ENCODE measurements around the gene TMEM186.
"Not testable (repeated sequence)": the region's sequence is repeated elsewhere in the genome, so short reads cannot be mapped to it uniquely, and the experiment has no call there.

The TMEM186 gene

GRCh38 chr16:8776129-8776584, 21.3 kb downstream of the TMEM186 start:
- in situ Hi-C loops (cut with MboI; ENCODE audit: low sequenced_read_pairs), result no loop called here

- in situ Hi-C loops (cut with MboI; ENCODE audit: low sequenced_read_pairs), result no loop called here
Measured at GRCh38 chr16:8775359-8775758, 22.1 kb downstream of the TMEM186 start.

GRCh38 chr16:8774208-8774607, 23.2 kb downstream of the TMEM186 start:
- in situ Hi-C loops (cut with MboI; ENCODE audit: low sequenced_read_pairs), result no loop called here

- in situ Hi-C loops (cut with MboI; ENCODE audit: low sequenced_read_pairs), result no loop called here
Measured at GRCh38 chr16:8773537-8773936, 23.9 kb downstream of the TMEM186 start.

- in situ Hi-C loops (cut with MboI; ENCODE audit: low sequenced_read_pairs), result no loop called here
Measured at GRCh38 chr16:8768692-8769091, 28.7 kb downstream of the TMEM186 start.

GRCh38 chr16:8768283-8768682, 29.2 kb downstream of the TMEM186 start:
- in situ Hi-C loops (cut with MboI; ENCODE audit: low sequenced_read_pairs), result no loop called here

- in situ Hi-C loops (cut with MboI; ENCODE audit: low sequenced_read_pairs), result no loop called here
Measured at GRCh38 chr16:8767176-8767575, 30.3 kb downstream of the TMEM186 start.

GRCh38 chr16:8764525-8765250, 32.8 kb downstream of the TMEM186 start:
- in situ Hi-C loops (cut with MboI; ENCODE audit: low sequenced_read_pairs), result no loop called here

GRCh38 chr16:8763899-8764298, 33.5 kb downstream of the TMEM186 start:
- in situ Hi-C loops (cut with MboI; ENCODE audit: low sequenced_read_pairs), result no loop called here

GRCh38 chr16:8763083-8763482, 34.4 kb downstream of the TMEM186 start:
- in situ Hi-C loops (cut with MboI; ENCODE audit: low sequenced_read_pairs), result no loop called here

- in situ Hi-C loops (cut with MboI; ENCODE audit: low sequenced_read_pairs), result no loop called here
Measured at GRCh38 chr16:8762254-8762653, 35.2 kb downstream of the TMEM186 start.

- in situ Hi-C loops (cut with MboI; ENCODE audit: low sequenced_read_pairs), result no loop called here
Measured at GRCh38 chr16:8761078-8761477, 36.4 kb downstream of the TMEM186 start.

GRCh38 chr16:8760021-8760420, 37.4 kb downstream of the TMEM186 start:
- in situ Hi-C loops (cut with MboI; ENCODE audit: low sequenced_read_pairs), result no loop called here

GRCh38 chr16:8758022-8758421, 39.4 kb downstream of the TMEM186 start:
- in situ Hi-C loops (cut with MboI; ENCODE audit: low sequenced_read_pairs), result no loop called here

GRCh38 chr16:8756755-8757154, 40.7 kb downstream of the TMEM186 start:
- in situ Hi-C loops (cut with MboI; ENCODE audit: low sequenced_read_pairs), result no loop called here

GRCh38 chr16:8753416-8754054, 43.9 kb downstream of the TMEM186 start:
- in situ Hi-C loops (cut with MboI; ENCODE audit: low sequenced_read_pairs), result no loop called here

GRCh38 chr16:8752706-8753105, 44.7 kb downstream of the TMEM186 start:
- in situ Hi-C loops (cut with MboI; ENCODE audit: low sequenced_read_pairs), result no loop called here

GRCh38 chr16:8751481-8752311, 45.7 kb downstream of the TMEM186 start:
- in situ Hi-C loops (cut with MboI; ENCODE audit: low sequenced_read_pairs), result no loop called here

- in situ Hi-C loops (cut with MboI; ENCODE audit: low sequenced_read_pairs), result not testable (repeated sequence)
Measured at GRCh38 chr16:8748944-8749343, 48.5 kb downstream of the TMEM186 start.

Data from HL-60/S4 (cell line).